ENCODE results near the gene APOA5.
A peak's percentile ranks its signal among the peaks of the same experiment; 100 is the strongest.
"Not testable (repeated sequence)": the region's sequence is repeated elsewhere in the genome, so short reads cannot be mapped to it uniquely, and the experiment has no call there.

APOA5 gene

GRCh38 chr11:116837231-116838091, 45.8 kb upstream of the APOA5 start, which contains the start of gene APOA1:
Gene APOA1, minus strand, starts transcription at chr11:116837622. Its CDS starts 235 bp downstream, at chr11:116837387.
- Histone ChIP-seq H3K4me3 (ENCODE audit: low read depth, low read length) (no peak within 1 kb of the TSS), H3K79me2 (no peaks in the 10 kb centered on the region), H3K27me3 (ENCODE audit: control insufficient read depth, insufficient read depth, low read length) (no peaks in the 10 kb centered on the region), H3K36me3 (ENCODE audit: control insufficient read depth, insufficient read depth, low read length) (no peaks in the 10 kb centered on the region), H3K27ac (no peak within 1 kb of the TSS), H2AFZ (no peak within 1 kb of the TSS), H3K9me3 (ENCODE audit: control insufficient read depth, low read length) (no peaks in the 10 kb centered on the region), H3K4me1 (no peaks in the 10 kb centered on the region), H3K9ac (no peak within 1 kb of the TSS), H3K4me2 (ENCODE audit: low read length) (no peak within 1 kb of the TSS)
- TF ChIP-seq CTCF (IDR thresholded peaks at IDR 0.05) = no peak

GRCh38 chr11:116836632-116836991, 44.9 kb upstream of the APOA5 start:
- Histone ChIP-seq H3K4me2 (ENCODE audit: low read length) (no peak overlapping the region), H3K4me1 (no peaks in the 10 kb centered on the region), H3K27me3 (ENCODE audit: control insufficient read depth, insufficient read depth, low read length) (no peaks in the 10 kb centered on the region), H2AFZ (no peak overlapping the region), H3K9me3 (ENCODE audit: control insufficient read depth, low read length) (no peaks in the 10 kb centered on the region), H3K27ac (no peak overlapping the region), H3K9ac (no peak overlapping the region), H3K4me3 (ENCODE audit: low read depth, low read length) (no peak overlapping the region), H3K36me3 (ENCODE audit: control insufficient read depth, insufficient read depth, low read length) (no peaks in the 10 kb centered on the region), H3K79me2 (no peaks in the 10 kb centered on the region)
- no peak for TF ChIP-seq CTCF (IDR thresholded peaks at IDR 0.05)

GRCh38 chr11:116835791-116836631, 44.3 kb upstream of the APOA5 start:
- H3K4me1 ChIP-seq = no peaks in the 10 kb centered on the region
- H3K9me3 ChIP-seq (ENCODE audit: control insufficient read depth, low read length) = no peaks in the 10 kb centered on the region
- peak overlapping the region; percentile 50 for H3K4me2 ChIP-seq (ENCODE audit: low read length)
- TF ChIP-seq CTCF (IDR thresholded peaks at IDR 0.05) = peak; percentile 33
- H3K9ac ChIP-seq = no peak overlapping the region
- H3K79me2 ChIP-seq = no peaks in the 10 kb centered on the region
- H3K36me3 ChIP-seq (ENCODE audit: control insufficient read depth, insufficient read depth, low read length) = no peaks in the 10 kb centered on the region
- peak overlapping the region; percentile 45 for H2AFZ ChIP-seq
- peak overlapping the region; percentile 47 for H3K27ac ChIP-seq
- H3K4me3 ChIP-seq (ENCODE audit: low read depth, low read length) = no peak overlapping the region
- no peaks in the 10 kb centered on the region for H3K27me3 ChIP-seq (ENCODE audit: control insufficient read depth, insufficient read depth, low read length)

GRCh38 chr11:116835042-116835772, 43.5 kb upstream of the APOA5 start:
- Histone ChIP-seq H3K9ac (no peak overlapping the region), H3K27me3 (ENCODE audit: control insufficient read depth, insufficient read depth, low read length) (no peaks in the 10 kb centered on the region), H3K4me1 (no peaks in the 10 kb centered on the region), H3K4me3 (ENCODE audit: low read depth, low read length) (no peak overlapping the region), H2AFZ (peak overlapping the region; percentile 45), H3K9me3 (ENCODE audit: control insufficient read depth, low read length) (no peaks in the 10 kb centered on the region), H3K27ac (peak overlapping the region; percentile 47), H3K4me2 (ENCODE audit: low read length) (peak overlapping the region; percentile 50), H3K36me3 (ENCODE audit: control insufficient read depth, insufficient read depth, low read length) (no peaks in the 10 kb centered on the region), H3K79me2 (no peaks in the 10 kb centered on the region)
- TF ChIP-seq CTCF (IDR thresholded peaks at IDR 0.05) = no peak

- not testable (repeated sequence) for H3K79me2 ChIP-seq; H3K9me3 ChIP-seq (ENCODE audit: control insufficient read depth, low read length); H3K4me2 ChIP-seq (ENCODE audit: low read length); H3K9ac ChIP-seq; H3K27ac ChIP-seq; H3K4me1 ChIP-seq; H3K27me3 ChIP-seq (ENCODE audit: control insufficient read depth, insufficient read depth, low read length); H3K4me3 ChIP-seq (ENCODE audit: low read depth, low read length); H3K36me3 ChIP-seq (ENCODE audit: control insufficient read depth, insufficient read depth, low read length); H2AFZ ChIP-seq
Observed at GRCh38 chr11:116834535-116835041, 42.9 kb upstream of the APOA5 start.
